Left kidney (tissue), 8 donors: Measurements from ENCODE around the gene VPS4A. TPM values are rescaled to one million over a fixed set of nuclear protein-coding genes. Genes with fewer than 3 reads are reported as not detected.
"Not testable (repeated sequence)": the region's sequence is repeated elsewhere in the genome, so short reads cannot be mapped to it uniquely, and the experiment has no call there.

Experiments used
- DNase-seq: peaks from one replicate; pipeline ENCODE4 v3.0.0-alpha.2; 2013
- long read RNA-seq, 8 donors: transcript quantifications; one replicate each; lab custom pipeline, GENCODE V29; 2026
- polyA plus RNA-seq: library from polyadenylated mRNA; unstranded; fragments of 120-200 nt; gene quantifications from one replicate; pipeline ENCODE4 v1.2.1, GENCODE V29; 2013; ENCODE audit not compliant: insufficient read length

The VPS4A gene
- polyA plus RNA-seq, result 52.9 TPM
- long read RNA-seq, donor 1, full-length matches to known transcripts, result 41 of 127 reads
- long read RNA-seq, donor 1, partial matches to known transcripts, result 79 of 127 reads
- long read RNA-seq, donor 1, other reads (novel, unspliced or antisense), result 7 of 127 reads
- long read RNA-seq, donor 2, full-length matches to known transcripts, result 27 of 72 reads
- long read RNA-seq, donor 2, partial matches to known transcripts, result 33 of 72 reads
- long read RNA-seq, donor 2, other reads (novel, unspliced or antisense), result 12 of 72 reads
- long read RNA-seq, donor 3, full-length matches to known transcripts, result 18 of 37 reads
- long read RNA-seq, donor 3, partial matches to known transcripts, result 19 of 37 reads
- long read RNA-seq, donor 3, other reads (novel, unspliced or antisense), result 0 of 37 reads
- long read RNA-seq, donor 4, result 0 reads
- long read RNA-seq, donor 5, full-length matches to known transcripts, result 36 of 128 reads
- long read RNA-seq, donor 5, partial matches to known transcripts, result 79 of 128 reads
- long read RNA-seq, donor 5, other reads (novel, unspliced or antisense), result 13 of 128 reads
- long read RNA-seq, donor 6, full-length matches to known transcripts, result 24 of 24 reads
- long read RNA-seq, donor 6, partial matches to known transcripts, result 0 of 24 reads
- long read RNA-seq, donor 6, other reads (novel, unspliced or antisense), result 0 of 24 reads
- long read RNA-seq, donor 7, full-length matches to known transcripts, result 28 of 124 reads
- long read RNA-seq, donor 7, partial matches to known transcripts, result 96 of 124 reads
- long read RNA-seq, donor 7, other reads (novel, unspliced or antisense), result 0 of 124 reads
- long read RNA-seq, donor 8, full-length matches to known transcripts, result 10 of 53 reads
- long read RNA-seq, donor 8, partial matches to known transcripts, result 43 of 53 reads
- long read RNA-seq, donor 8, other reads (novel, unspliced or antisense), result 0 of 53 reads

DNA sequence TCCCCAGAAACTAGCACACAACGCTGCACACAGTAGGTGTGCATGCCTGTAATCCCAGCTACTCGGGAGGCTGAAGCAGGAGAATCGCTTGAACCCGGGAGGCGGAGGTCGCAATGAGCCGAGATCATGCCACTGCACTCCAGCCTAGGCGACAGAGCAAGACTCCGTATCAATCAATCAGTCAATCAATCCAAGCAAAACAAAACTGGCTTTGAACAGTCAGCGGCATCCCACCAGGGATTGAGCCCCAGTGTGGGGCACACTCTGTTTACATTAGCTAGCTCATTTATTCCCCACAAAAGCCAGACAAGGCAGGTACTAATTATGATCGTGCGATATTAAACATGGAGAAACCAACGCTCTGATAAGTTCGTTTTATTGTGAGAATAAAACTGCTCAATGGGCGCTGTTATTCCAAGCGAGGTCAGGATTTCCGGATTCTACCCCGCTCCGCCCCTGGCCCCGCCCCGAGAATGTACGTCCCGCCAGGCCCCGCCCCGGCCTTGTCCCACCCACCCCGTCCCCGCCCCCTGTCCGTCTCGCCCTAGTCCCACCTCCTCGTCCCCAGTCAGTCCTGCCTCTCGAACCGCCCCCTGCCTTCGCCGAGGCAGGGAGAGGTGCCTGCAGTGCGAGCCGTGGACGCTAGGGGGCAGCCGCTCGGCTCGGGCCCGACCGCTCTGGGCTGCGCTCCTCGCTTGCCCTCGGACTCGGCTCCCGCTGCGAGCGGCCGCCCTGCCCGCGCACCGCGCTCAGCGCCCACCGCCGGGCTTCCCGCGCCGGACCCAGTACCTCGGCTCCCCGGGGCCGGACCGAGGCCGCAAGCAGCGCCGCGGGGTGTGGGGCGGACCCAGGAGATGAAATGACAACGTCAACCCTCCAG is at the start of gene VPS4A:
Gene VPS4A, plus strand, starts transcription at position 698 of the 880 bp plus-strand sequence. Its CDS starts 162 bp downstream, at position 860.
- peak; percentile 96 for DNase-seq

DNA sequence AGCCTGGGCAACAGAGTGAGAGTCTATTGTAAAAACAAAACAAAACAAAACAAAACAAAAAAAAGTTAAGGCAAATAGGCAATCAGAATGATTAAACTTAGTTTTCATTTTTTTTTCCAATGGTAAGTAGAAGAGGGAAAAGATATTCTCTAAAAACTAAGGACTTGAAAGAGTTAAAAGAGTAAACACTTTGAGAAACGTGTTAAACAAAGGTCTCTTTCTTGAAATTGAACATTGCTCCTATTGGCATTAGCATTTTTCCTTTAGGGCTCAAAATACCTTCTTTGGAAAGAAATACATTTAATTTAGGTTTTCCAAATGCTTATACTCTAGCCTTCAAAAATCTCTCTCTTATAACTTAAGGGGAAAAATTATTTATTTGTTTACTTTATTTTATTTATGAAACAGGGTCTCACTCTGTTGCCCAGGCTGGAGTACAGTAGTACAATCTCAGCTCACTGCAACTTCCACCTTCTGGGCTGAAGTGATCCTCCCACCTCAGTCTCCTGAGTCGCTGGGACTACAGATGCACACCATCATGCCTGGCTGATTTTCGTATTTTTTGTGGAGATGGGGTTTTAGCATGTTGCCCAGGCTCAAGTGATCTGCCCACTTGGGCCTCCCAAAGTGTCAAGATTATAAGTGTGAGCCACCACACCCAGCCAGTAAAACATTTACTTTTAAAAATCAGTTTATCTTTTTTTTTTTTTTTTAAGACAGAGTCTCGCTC is 44.7 kb upstream of the VPS4A start:
- DNase-seq, result no peak

DNA sequence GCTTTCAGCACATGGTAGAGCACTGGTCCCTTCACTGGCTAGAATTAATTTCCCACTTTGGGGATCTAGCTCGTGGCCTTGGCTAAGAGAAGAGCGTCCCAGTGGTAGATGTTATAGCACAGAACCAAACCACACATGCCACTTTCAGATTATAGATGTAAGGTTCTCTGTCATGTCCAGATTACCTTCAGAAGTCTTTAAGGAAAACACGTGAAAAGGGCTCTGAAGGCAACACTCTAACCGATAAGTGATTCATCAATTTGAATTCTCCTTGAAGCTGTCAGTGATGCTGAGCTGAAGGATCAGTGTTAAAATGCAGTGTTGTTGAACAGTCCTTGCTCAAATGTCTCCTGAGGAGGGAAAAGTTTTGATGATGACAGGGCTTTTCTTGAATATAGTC is 43.5 kb upstream of the VPS4A start:
- no peak for DNase-seq

DNA sequence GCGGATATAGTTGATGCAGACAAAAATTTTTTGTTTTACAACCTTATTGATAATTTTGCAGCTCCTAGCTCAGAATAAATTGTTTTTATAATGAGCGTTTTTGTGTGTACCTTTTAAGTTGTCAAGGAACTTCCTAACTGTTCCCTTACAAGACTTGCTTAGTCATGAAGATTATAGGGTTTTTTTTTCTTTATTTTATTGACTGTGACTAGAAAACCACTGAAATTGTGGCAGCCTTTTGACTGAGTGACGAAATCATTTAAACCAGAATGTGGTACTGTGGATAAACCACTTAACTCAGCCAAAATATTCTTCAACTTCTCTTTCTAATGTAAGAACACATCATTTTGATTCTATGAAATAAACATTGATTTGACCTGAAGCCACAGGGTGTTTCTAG is 40.8 kb upstream of the VPS4A start:
- no peak for DNase-seq

GRCh38 chr16:69270831-69271230 is 40.3 kb upstream of the VPS4A start:
- no peak for DNase-seq

GRCh38 chr16:69273009-69273408 is 38.1 kb upstream of the VPS4A start:
- no peak for DNase-seq

GRCh38 chr16:69274699-69275235 is 36.4 kb upstream of the VPS4A start:
- DNase-seq, result no peak

DNA sequence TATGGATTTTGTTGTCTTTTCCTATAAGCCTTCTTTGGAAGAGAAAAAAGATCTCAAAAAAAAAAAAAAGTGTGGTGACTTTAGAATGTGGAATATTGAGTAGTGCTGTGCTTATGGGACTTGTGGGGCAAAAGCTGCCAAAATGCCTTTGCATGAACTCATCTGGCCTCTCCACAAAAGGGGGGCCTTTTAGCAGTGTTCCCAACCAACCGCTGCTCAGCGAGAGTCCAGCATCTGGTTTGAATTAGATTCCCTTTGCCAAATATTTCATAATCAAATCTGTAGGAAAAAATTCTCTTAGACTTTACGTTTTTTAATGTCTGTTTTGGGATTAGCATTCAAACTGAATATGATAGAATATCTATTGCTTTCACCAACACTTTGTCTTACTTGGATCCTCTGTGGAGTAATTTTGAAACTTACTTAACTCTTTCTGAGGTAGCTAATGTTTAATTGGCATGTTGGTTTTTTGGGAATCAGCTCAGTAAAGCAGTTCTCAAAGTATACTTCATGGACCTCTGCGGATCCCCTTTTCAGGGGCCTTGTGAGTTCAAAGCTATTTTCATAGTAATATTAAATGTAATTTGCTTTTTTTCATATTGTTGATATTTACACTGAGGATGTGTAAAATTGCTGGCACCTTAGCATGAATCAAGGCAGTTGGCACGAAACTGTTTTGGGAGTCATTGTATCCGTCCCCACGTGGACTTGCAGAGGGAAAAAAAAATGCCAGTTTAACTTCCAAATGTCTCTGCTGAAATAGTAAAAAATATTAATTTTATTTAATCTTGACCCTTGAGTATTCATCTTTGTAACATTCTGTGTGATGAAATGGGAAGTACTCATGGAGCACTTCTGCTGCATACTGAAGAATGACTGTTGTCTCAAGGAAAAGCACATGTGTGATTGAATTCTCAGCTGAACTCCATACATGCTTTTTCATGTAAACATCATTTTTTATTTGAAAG is 34.7 kb upstream of the VPS4A start:
- no peak for DNase-seq

DNA sequence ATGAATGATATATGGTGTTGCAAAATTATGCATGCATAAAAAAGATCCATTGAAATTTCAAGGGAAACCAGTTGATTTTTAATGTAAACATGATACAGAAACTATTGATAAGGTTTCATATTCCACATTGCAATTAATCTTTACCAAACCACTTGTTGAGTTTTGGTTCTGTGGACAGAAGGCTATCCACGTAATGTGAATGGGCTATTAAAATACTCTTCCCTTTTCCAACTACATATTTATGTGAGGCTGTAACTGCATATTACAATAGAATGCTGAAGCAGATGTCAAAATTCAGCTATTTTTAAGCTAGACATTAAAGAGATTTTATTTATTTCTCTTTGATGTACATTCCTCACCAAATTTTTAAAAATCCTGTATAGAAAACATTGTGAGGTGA is 33.7 kb upstream of the VPS4A start:
- DNase-seq, result no peak

DNA sequence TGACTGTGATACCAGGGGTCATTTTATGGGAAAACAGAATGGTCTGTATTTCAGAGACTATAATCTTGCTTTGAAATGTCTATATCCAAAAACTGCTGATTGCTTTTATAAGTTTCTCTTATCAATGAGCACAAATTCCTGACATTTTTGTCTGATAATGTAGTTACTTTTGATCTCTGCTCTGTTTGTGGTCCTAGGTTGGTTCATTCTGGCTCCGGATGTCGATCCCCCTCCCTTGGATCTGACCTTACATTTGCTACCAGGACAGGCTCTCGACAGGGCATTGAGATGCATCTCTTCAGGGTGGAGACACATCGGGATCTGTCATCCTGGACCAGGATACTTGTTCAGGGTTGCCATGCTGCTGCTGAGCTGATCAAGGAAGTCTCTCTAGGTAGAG is 27.3 kb upstream of the VPS4A start:
- DNase-seq, result no peak

DNA sequence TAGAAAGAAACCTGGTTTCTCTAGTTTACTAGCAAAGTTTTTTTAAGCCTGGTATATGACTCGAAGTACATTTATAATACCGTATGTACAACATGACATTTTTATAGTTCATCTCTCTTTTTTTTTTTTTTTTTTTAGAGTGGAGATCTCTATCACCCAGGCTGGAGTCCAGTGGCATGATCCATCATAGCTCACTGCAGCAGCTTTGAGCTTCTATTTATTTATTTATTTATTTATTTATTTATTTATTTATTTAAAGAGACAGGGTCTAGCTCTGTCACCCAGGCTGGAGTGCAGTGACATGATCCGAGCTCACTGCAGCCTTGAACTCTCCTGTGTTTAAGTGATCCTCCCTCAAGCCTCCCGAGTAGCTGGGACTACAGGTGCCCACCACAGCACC is 25.9 kb upstream of the VPS4A start:
- no peak for DNase-seq

DNA sequence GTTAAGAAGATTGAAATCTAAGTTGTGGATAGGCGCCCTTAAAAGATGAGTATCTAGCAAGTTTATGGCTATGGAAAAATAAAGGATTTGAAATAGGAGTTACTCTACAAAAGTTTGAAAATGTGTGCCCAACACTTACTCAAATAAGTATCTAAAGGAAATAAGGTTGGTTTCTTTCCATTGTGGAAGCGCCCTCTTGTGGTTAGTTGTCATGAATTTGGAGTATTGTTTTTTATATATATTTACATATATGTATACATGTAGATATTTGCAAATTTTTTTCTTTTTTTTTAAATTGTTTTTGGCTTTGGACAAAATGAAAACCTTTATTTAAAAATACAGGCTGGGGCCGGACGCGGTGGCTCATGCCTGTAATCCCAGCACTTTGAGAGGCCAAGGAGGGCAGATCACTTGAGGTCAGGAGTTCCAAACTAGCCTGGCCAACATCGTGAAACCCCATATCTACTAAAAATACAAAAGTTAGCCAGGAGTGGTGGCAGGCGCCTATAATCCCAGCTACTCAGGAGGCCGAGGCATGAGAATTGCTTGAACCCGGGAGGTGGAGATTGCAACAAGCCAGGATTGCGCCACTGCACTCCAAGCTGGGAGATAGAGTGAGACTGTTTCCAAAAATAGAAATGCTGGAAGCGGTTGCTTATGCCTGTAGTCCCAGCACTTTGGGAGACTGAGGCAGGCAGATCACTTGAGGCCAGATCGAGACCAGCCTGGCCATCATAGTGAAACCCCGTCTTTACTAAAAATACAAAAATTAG is 24.0 kb upstream of the VPS4A start:
- peak; percentile 81 for DNase-seq

GRCh38 chr16:69291657-69292056 is 19.5 kb upstream of the VPS4A start:
- not testable (repeated sequence) for DNase-seq

DNA sequence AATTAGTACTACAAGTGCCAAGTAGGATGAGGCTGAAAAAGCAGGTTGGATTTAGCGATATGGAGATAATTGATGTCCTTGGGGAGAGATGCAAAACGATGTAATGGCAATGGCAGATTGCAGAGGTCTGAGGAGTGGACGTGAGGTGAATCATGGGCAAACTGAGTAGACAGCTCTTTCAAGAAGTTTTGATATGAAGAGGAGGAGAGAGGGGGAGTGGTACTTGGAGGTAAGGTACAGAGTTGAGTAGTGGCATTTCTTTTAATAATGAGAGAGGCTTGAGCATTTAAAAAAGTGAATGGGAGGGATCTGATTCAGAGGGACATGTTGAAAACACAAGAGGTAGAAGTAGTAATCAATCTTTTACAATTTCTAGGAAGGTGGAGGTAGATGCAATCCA is 17.7 kb upstream of the VPS4A start:
- no peak for DNase-seq

DNA sequence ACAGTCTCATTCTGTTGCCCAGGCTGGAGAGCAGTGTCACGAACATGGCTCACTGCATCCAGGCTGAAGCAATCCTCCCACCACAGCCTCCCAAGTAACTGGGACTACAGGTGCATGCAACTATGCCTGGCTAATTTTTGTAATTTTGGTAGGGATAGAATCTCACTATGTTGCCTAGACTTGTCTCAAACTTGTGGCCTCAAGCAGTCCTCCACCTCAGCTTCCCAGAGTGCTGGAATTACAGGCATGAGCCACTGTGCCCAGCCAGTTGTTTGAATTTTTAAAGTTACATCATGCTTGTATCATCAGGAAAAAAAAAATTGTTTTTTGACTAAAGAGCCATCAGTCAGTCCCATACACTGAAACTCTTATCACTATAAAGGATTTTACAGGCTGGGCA is 17.1 kb upstream of the VPS4A start:
- no peak for DNase-seq

DNA sequence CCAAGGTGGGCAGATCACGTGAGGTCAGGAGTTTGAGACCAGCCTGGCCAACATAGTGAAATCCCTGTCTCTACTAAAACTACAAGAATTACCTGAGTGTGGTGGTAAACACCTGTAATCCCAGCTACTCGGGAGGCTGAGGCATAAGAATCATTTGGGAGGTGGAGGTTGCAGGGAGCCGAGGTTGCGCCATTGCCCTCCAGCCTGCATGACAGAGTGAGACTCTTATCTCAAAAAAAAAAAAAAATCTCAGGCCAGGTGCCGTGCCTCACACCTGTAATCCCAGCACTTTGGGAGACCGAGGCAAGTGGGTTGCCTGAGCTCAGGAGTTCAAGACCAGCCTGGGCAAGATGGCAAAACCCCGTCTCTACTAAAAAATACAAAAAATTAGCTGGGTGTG is 14.4 kb upstream of the VPS4A start:
- DNase-seq, result not testable (repeated sequence)

GRCh38 chr16:69298261-69298660 is 12.9 kb upstream of the VPS4A start:
- DNase-seq, result no peak

- DNase-seq, result no peak
These were observed 10.0 kb upstream of the VPS4A start for GRCh38 chr16:69301187-69301586.

DNA sequence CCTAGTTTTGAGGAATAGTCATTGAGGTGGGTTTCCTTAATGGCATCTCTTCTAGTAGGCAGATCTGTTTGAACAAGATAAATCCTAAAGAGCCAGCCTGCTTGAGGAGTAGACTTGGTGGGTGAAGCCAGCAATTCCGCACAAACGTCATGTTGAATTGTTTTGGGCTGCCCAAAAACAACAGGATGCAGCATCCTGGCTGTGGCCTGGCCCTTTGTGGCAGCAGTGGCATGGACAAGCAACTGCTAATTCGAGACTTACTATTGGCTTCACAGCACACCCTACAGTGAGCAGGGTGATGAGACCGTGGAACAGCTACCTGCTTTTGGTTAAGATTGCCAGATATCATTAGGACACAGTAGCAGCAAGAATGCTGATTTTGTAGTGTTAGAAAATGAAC is 9.3 kb upstream of the VPS4A start:
- no peak for DNase-seq
